GM23338 (cell line): ENCODE results near the gene NMNAT1. TPM values are rescaled to one million over a fixed set of nuclear protein-coding genes. Genes with fewer than 3 reads are reported as not detected.

Source experiments
- ATAC-seq: fragments of 200-7000 bp; cut with Tn5 transposase; 3 replicates; pipeline ENCODE4 v1.9.1; 2020
- DNase-seq: peaks from one replicate; pipeline ENCODE4 v3.0.0-alpha.2; 2015; ENCODE audit warnings: low spot score
- H2AFZ ChIP-seq: fragments of 200-600 bp; sonication (generic); 2 replicates; pipeline ENCODE4 v1.8.0; 2016; ENCODE audit warnings: antibody characterized with exemption, mild to moderate bottlenecking, moderate library complexity
- H3F3A ChIP-seq: fragments of 200-600 bp; sonication (generic); replicated peaks from 2 replicates; pipeline ENCODE4 v1.8.0; 2017; ENCODE audit warnings: antibody characterized with exemption, mixed run types, low read depth
- H3K27ac ChIP-seq: fragments of 200-600 bp; sonication (generic); 2 replicates; pipeline ENCODE4 v1.6.1; 2016; ENCODE audit warnings: low read depth
- H3K27me3 ChIP-seq: fragments of 200-600 bp; sonication (generic); 2 replicates; pipeline ENCODE4 v1.8.0; 2016; ENCODE audit warnings: mild to moderate bottlenecking, mixed run types, moderate library complexity; ENCODE audit not compliant: insufficient read depth
- H3K36me3 ChIP-seq: fragments of 200-600 bp; sonication (generic); 2 replicates; pipeline ENCODE4 v1.8.0; 2016; ENCODE audit warnings: mild to moderate bottlenecking; ENCODE audit not compliant: insufficient read depth
- H3K4me1 ChIP-seq: fragments of 200-600 bp; sonication (generic); 2 replicates; pipeline ENCODE4 v1.8.0; 2016; ENCODE audit warnings: mild to moderate bottlenecking, moderate library complexity; ENCODE audit not compliant: insufficient read depth
- H3K4me2 ChIP-seq: fragments of 200-600 bp; sonication (generic); 2 replicates; pipeline ENCODE4 v1.7.1; 2017; ENCODE audit warnings: mixed run types
- H3K4me3 ChIP-seq: fragments of 200-600 bp; sonication (generic); 2 replicates; pipeline ENCODE4 v1.6.1; 2016; ENCODE audit warnings: mixed run types
- H3K79me2 ChIP-seq: fragments of 200-600 bp; sonication (generic); replicated peaks from 2 replicates; pipeline ENCODE4 v1.8.0; 2017; ENCODE audit warnings: mild to moderate bottlenecking; ENCODE audit not compliant: insufficient read depth
- H3K9me2 ChIP-seq: fragments of 200-600 bp; sonication (generic); 2 replicates; pipeline ENCODE4 v1.8.0; 2017; ENCODE audit not compliant: insufficient read depth
- H4K20me1 ChIP-seq: fragments of 200-600 bp; sonication (generic); replicated peaks from 2 replicates; pipeline ENCODE4 v1.8.0; 2017; ENCODE audit warnings: mild to moderate bottlenecking; ENCODE audit not compliant: insufficient read depth
- H3K27ac Mint-ChIP-seq: 2 replicates; pipeline ENCODE4 v1.8.0; 2020; ENCODE audit warnings: inconsistent platforms, mild to moderate bottlenecking, moderate library complexity, mixed read lengths
- H3K27me3 Mint-ChIP-seq: 3 replicates; pipeline ENCODE4 v1.8.0; 2022; ENCODE audit warnings: low read depth, mild to moderate bottlenecking, moderate library complexity, mixed read lengths, inconsistent platforms; ENCODE audit not compliant: insufficient read depth, poor library complexity
- H3K36me3 Mint-ChIP-seq: 3 replicates; pipeline ENCODE4 v1.8.0; 2021; ENCODE audit warnings: low read depth, mild to moderate bottlenecking, inconsistent platforms, moderate library complexity, mixed read lengths
- H3K4me1 Mint-ChIP-seq: 3 replicates; pipeline ENCODE4 v1.8.0; 2020; ENCODE audit warnings: mild to moderate bottlenecking, inconsistent platforms, mixed read lengths
- H3K4me3 Mint-ChIP-seq: 3 replicates; pipeline ENCODE4 v1.8.0; 2021; ENCODE audit warnings: moderate library complexity, mild to moderate bottlenecking, inconsistent platforms, mixed read lengths
- H3K9me3 Mint-ChIP-seq: 3 replicates; pipeline ENCODE4 v1.8.0; 2020; ENCODE audit warnings: moderate library complexity, mild to moderate bottlenecking, inconsistent platforms, mixed read lengths
- CREB1 ChIP-seq: fragments of 250-450 bp; sonication (Bioruptor Pico); IDR thresholded peaks from 2 replicates; pipeline ENCODE4 v1.5.0; 2020; ENCODE audit warnings: low read depth, mild to moderate bottlenecking, moderate library complexity
- CTCF ChIP-seq, 2 experiments: fragments of 200-600 bp in 1 of 2; sonication (generic) in 1 of 2; conservative IDR thresholded peaks; 2 replicates each; pipeline versions ENCODE4 v1.5.1 to v1.6.1; 2016 to 2017; ENCODE audit warnings: antibody characterized with exemption in 2 of 2, low read depth in 2 of 2, mild to moderate bottlenecking in 2 of 2, moderate library complexity in 1 of 2
- ETS1 ChIP-seq: IDR thresholded peaks from 2 replicates; pipeline ENCODE4 v1.6.1; 2016; ENCODE audit warnings: antibody characterized with exemption
- EZH2 ChIP-seq: fragments of 200-600 bp; sonication (generic); IDR thresholded peaks from one replicate; pipeline ENCODE4 v1.8.0; 2017; ENCODE audit warnings: antibody characterized with exemption, mild to moderate bottlenecking, low read depth; ENCODE audit not compliant: unreplicated experiment
- EZH2phosphoT487 ChIP-seq: fragments of 200-600 bp; sonication (generic); IDR thresholded peaks from one replicate; pipeline ENCODE4 v1.8.1; 2018; ENCODE audit warnings: antibody characterized with exemption; ENCODE audit not compliant: unreplicated experiment
- JUNB ChIP-seq: IDR thresholded peaks from one replicate; pipeline ENCODE4 v1.6.1; 2016; ENCODE audit warnings: antibody characterized with exemption; ENCODE audit not compliant: unreplicated experiment
- NANOG ChIP-seq: IDR thresholded peaks from 2 replicates; pipeline ENCODE4 v1.6.1; 2016; ENCODE audit warnings: antibody characterized with exemption, borderline replicate concordance
- POLR2AphosphoS5 ChIP-seq: IDR thresholded peaks from 2 replicates; pipeline ENCODE4 v1.6.1; 2016; ENCODE audit warnings: antibody characterized with exemption, low read depth
- REST ChIP-seq: IDR thresholded peaks from one replicate; pipeline ENCODE4 v1.6.1; 2018; ENCODE audit warnings: antibody characterized with exemption; ENCODE audit not compliant: unreplicated experiment
- STAT1 ChIP-seq: IDR thresholded peaks from one replicate; pipeline ENCODE4 v1.6.1; 2016; ENCODE audit warnings: antibody characterized with exemption; ENCODE audit not compliant: unreplicated experiment
- ZNF114 ChIP-seq: fragments of 250-450 bp; sonication (Bioruptor Pico); IDR thresholded peaks from 2 replicates; pipeline ENCODE4 v1.5.0; 2020; ENCODE audit warnings: mild to moderate bottlenecking, moderate library complexity
- ZNF331 ChIP-seq: fragments of 250-450 bp; sonication (Bioruptor Pico); IDR thresholded peaks from 2 replicates; pipeline ENCODE4 v1.5.0; 2020; ENCODE audit warnings: low read depth, mild to moderate bottlenecking, moderate library complexity
- ZNF462 ChIP-seq: fragments of 250-450 bp; sonication (Bioruptor Pico); IDR thresholded peaks from 2 replicates; pipeline ENCODE4 v1.5.0; 2020; ENCODE audit warnings: mild to moderate bottlenecking, moderate library complexity
- polyA plus RNA-seq: library from polyadenylated mRNA; unstranded; fragments of >200 nt; fragmentation: Nextera tagmentation; extraction: Ambion mirVana; gene quantifications from 2 replicates; pipeline ENCODE4 v1.2.1, GENCODE V29; 2016
- total RNA-seq: library from RNA; depleted of rRNA; stranded (reverse); fragments of >200 nt; shearing (Covaris generic); gene quantifications from 2 replicates; pipeline ENCODE4 v1.2.3, GENCODE V29; 2014

NMNAT1 gene
- total and polyA plus RNA-seq, 2 experiments from 2014 or later: 2.5 to 3.9 TPM

- Histone ChIP-seq H3K4me3 (no peak overlapping the region), H3K79me2 (peaks cover 34% of the 10 kb centered on the region), H2AFZ (no peak overlapping the region), H3K36me3 (no peaks in the 10 kb centered on the region), H4K20me1 (peaks cover 10% of the 10 kb centered on the region), H3F3A (peaks cover 4% of the 10 kb centered on the region; the same call in 1 of the 2 replicates), H3K27me3 (no peaks in the 10 kb centered on the region), H3K9me2 (no peaks in the 10 kb centered on the region; the same call in 1 of the 2 replicates), H3K4me1 (no peaks in the 10 kb centered on the region), H3K4me2 (no peak overlapping the region), H3K27ac (no peak overlapping the region)
- Mint-ChIP-seq H3K36me3 (no peaks in the 10 kb centered on the region), H3K4me1 (peaks cover 10% of the 10 kb centered on the region; the same call in 2 of the 3 replicates), H3K27me3 (no peaks in the 10 kb centered on the region), H3K9me3 (no peaks in the 10 kb centered on the region), H3K4me3 (no peak overlapping the region), H3K27ac (no peak overlapping the region)
- DNase-seq (no peak), ATAC-seq (no peak)
- no peak for TF ChIP-seq STAT1
- TF ChIP-seq ZNF114: no peak
- no peak for TF ChIP-seq NANOG
- TF ChIP-seq JUNB: no peak
- TF ChIP-seq EZH2phosphoT487: no peak
- no peak for TF ChIP-seq ZNF331 (CRISPR knock-in tag)
- no peak for TF ChIP-seq POLR2AphosphoS5
- TF ChIP-seq EZH2: no peak
- TF ChIP-seq CREB1 (CRISPR knock-in tag): no peak
- TF ChIP-seq REST: no peak
- no peak for TF ChIP-seq ETS1
- no peak for TF ChIP-seq CTCF (conservative IDR thresholded peaks at IDR 0.05; ENCODE audit: low read depth in 2 of 2)
- no peak for TF ChIP-seq ZNF462
Measured at GRCh38 chr1:9902060-9902452, 41.2 kb upstream of the NMNAT1 start.
